Brain microvascular endothelial cell (primary cell): Measurements from ENCODE around the gene ARHGAP10.
A peak's percentile ranks its signal among the peaks of the same experiment; 100 is the strongest.

ENCODE experiments used
- DNase-seq: peaks from one replicate; pipeline ENCODE4 v3.0.0-alpha.2; 2020
- H3K27ac ChIP-seq: fragments of 250-450 bp; sonication (Bioruptor Pico); 2 replicates; pipeline ENCODE4 v1.5.1; 2020; ENCODE audit warnings: mild to moderate bottlenecking, moderate library complexity
- H3K27me3 ChIP-seq: fragments of 250-450 bp; sonication (Bioruptor Pico); replicated peaks from 2 replicates; pipeline ENCODE4 v1.5.1; 2020; ENCODE audit warnings: mild to moderate bottlenecking
- H3K36me3 ChIP-seq: fragments of 250-450 bp; sonication (Bioruptor Pico); replicated peaks from 2 replicates; pipeline ENCODE4 v1.5.1; 2020; ENCODE audit warnings: mild to moderate bottlenecking
- H3K4me3 ChIP-seq: 2 replicates; pipeline ENCODE4 v1.5.1; 2011; ENCODE audit warnings: low read depth, mild to moderate bottlenecking, control low read depth, low read length, moderate library complexity
- CTCF ChIP-seq: IDR thresholded peaks from 2 replicates; pipeline ENCODE4 v1.5.1; 2011; ENCODE audit warnings: low read depth, mild to moderate bottlenecking, moderate library complexity, low read length, control low read depth, inconsistent platforms; ENCODE audit errors: missing control alignments
- in situ Hi-C: cut with HindIII; loops from 2 replicates; pipeline ENCODE4 v1.10.0; 2017; ENCODE audit warnings: low sequenced_read_pairs, low pct_ligation_motif_present

Gene ARHGAP10

GRCh38 chr4:147778942-147779341 lies 47.1 kb downstream of the ARHGAP10 start:
- no peaks in the 10 kb centered on the region for H3K27me3 ChIP-seq
- no peak for TF ChIP-seq CTCF
- in situ Hi-C loops, result no loop called here

GRCh38 chr4:147779451-147779850 lies 47.6 kb downstream of the ARHGAP10 start:
- TF ChIP-seq CTCF, result no peak
- no peaks in the 10 kb centered on the region for H3K36me3 ChIP-seq
- H3K27me3 ChIP-seq, result no peaks in the 10 kb centered on the region
- DNase-seq, result no peak
- no peak overlapping the region for H3K4me3 ChIP-seq
- in situ Hi-C loops, result no loop called here
- no peak overlapping the region for H3K27ac ChIP-seq

More at GRCh38 chr4:147778942-147779341, 47.1 kb downstream of the ARHGAP10 start:
- no peak for DNase-seq
- H3K27ac ChIP-seq, result no peak overlapping the region
- H3K36me3 ChIP-seq, result no peaks in the 10 kb centered on the region
- no peak overlapping the region for H3K4me3 ChIP-seq

- in situ Hi-C loops, result no loop called here
- Histone ChIP-seq H3K4me3 (no peak overlapping the region), H3K27ac (no peak overlapping the region), H3K36me3 (no peaks in the 10 kb centered on the region), H3K27me3 (no peaks in the 10 kb centered on the region)
- DNase-seq, result no peak
- TF ChIP-seq CTCF, result no peak
Measured at GRCh38 chr4:147780137-147780777, 48.4 kb downstream of the ARHGAP10 start.

- no peaks in the 10 kb centered on the region for H3K36me3 ChIP-seq
- in situ Hi-C loops, result no loop called here
- no peak for DNase-seq
- no peaks in the 10 kb centered on the region for H3K27me3 ChIP-seq
- H3K27ac ChIP-seq, result peak overlapping the region; percentile 18
- no peak for TF ChIP-seq CTCF
- no peak overlapping the region for H3K4me3 ChIP-seq
Measured at GRCh38 chr4:147782087-147782781, 50.3 kb downstream of the ARHGAP10 start.

- Histone ChIP-seq H3K36me3 (no peaks in the 10 kb centered on the region), H3K27ac (no peak overlapping the region), H3K4me3 (no peak overlapping the region), H3K27me3 (no peaks in the 10 kb centered on the region)
- DNase-seq, result no peak
- no peak for TF ChIP-seq CTCF
- in situ Hi-C loops, result no loop called here
Measured at GRCh38 chr4:147785129-147785528, 53.2 kb downstream of the ARHGAP10 start.

- Histone ChIP-seq H3K27ac (no peak overlapping the region), H3K27me3 (no peaks in the 10 kb centered on the region), H3K36me3 (no peaks in the 10 kb centered on the region), H3K4me3 (no peak overlapping the region)
- no peak for TF ChIP-seq CTCF
- no peak for DNase-seq
- in situ Hi-C loops, result no loop called here
Measured at GRCh38 chr4:147786031-147786430, 54.1 kb downstream of the ARHGAP10 start.
